PC-9 (cell line): Measurements from ENCODE around the gene PHKG2. TPM values are rescaled to one million over a fixed set of nuclear protein-coding genes. Genes with fewer than 3 reads are reported as not detected.
A peak's percentile ranks its signal among the peaks of the same experiment; 100 is the strongest.

Source experiments
- BruUV-seq: library from RNA; stranded (reverse); fragments of 400-500 nt; replicated peaks from 2 replicates; lab custom pipeline; 2021; lab: Mats Ljungman, UMichigan
- CTCF ChIA-PET: fragments of 300-600 bp; sonication (Branson Sonifier 250); formaldehyde crosslinking; loops from one replicate; lab custom pipeline; 2022; ENCODE audit warnings: antibody characterized with exemption; lab: Charles Lee
- POLR2A ChIA-PET: fragments of 300-600 bp; sonication (Branson Sonifier 250); formaldehyde crosslinking; loops from one replicate; lab custom pipeline; 2022; ENCODE audit warnings: antibody characterized with exemption; ENCODE audit not compliant: unreplicated experiment; lab: Charles Lee
- DNase-seq, 2 experiments: peaks; one replicate each; pipeline versions ENCODE4 v3.0.0 to v3.0.0-alpha.2; 2015 to 2022; ENCODE audit warnings: mixed read lengths in 1 of 2
- H2AFZ ChIP-seq: fragments of 200-600 bp; sonication (generic); 2 replicates; pipeline ENCODE4 v1.8.1; 2017; ENCODE audit warnings: antibody characterized with exemption
- H3F3A ChIP-seq: fragments of 200-600 bp; sonication (generic); 2 replicates; pipeline ENCODE4 v1.8.1; 2017; ENCODE audit warnings: antibody characterized with exemption, mild to moderate bottlenecking, low read depth; ENCODE audit not compliant: insufficient read depth
- H3K27ac ChIP-seq: fragments of 200-600 bp; sonication (generic); 2 replicates; pipeline ENCODE4 v1.6.1; 2016; ENCODE audit warnings: mixed run types
- H3K27me3 ChIP-seq: fragments of 200-600 bp; sonication (generic); 2 replicates; pipeline ENCODE4 v1.6.1; 2016; ENCODE audit warnings: low read depth, mixed run types; ENCODE audit not compliant: insufficient read depth
- H3K36me3 ChIP-seq: fragments of 200-600 bp; sonication (generic); 2 replicates; pipeline ENCODE4 v1.6.1; 2016; ENCODE audit warnings: low read depth, mixed run types
- H3K4me1 ChIP-seq: fragments of 200-600 bp; sonication (generic); replicated peaks from 2 replicates; pipeline ENCODE4 v1.6.1; 2016; ENCODE audit warnings: mixed run types; ENCODE audit not compliant: insufficient read depth
- H3K4me2 ChIP-seq: fragments of 200-600 bp; sonication (generic); 2 replicates; pipeline ENCODE4 v1.6.1; 2017; ENCODE audit warnings: mixed run types
- H3K4me3 ChIP-seq: fragments of 200-600 bp; sonication (generic); 2 replicates; pipeline ENCODE4 v1.6.1; 2016; ENCODE audit warnings: mixed run types
- H3K79me2 ChIP-seq: fragments of 200-600 bp; sonication (generic); 2 replicates; pipeline ENCODE4 v1.6.1; 2017; ENCODE audit warnings: low read depth, mixed run types
- H3K9me2 ChIP-seq: fragments of 200-600 bp; sonication (generic); 2 replicates; pipeline ENCODE4 v1.8.1; 2017; ENCODE audit warnings: mild to moderate bottlenecking; ENCODE audit not compliant: insufficient read depth
- H3K9me3 ChIP-seq: fragments of 200-600 bp; sonication (generic); 2 replicates; pipeline ENCODE4 v1.8.1; 2016; ENCODE audit warnings: low read depth; ENCODE audit not compliant: insufficient read depth
- H4K20me1 ChIP-seq: fragments of 200-600 bp; sonication (generic); 2 replicates; pipeline ENCODE4 v1.8.1; 2017; ENCODE audit not compliant: insufficient read depth
- CTCF ChIP-seq: fragments of 200-600 bp; sonication (generic); conservative IDR thresholded peaks from 2 replicates; pipeline ENCODE4 v1.6.1; 2017; ENCODE audit warnings: mixed run types, antibody characterized with exemption, mild to moderate bottlenecking, moderate library complexity
- EZH2 ChIP-seq: fragments of 200-600 bp; sonication (generic); IDR thresholded peaks from 2 replicates; pipeline ENCODE4 v1.8.0; 2017; ENCODE audit warnings: antibody characterized with exemption, low read depth
- intact Hi-C: fragments of 100-400 bp; cut with micrococcal nuclease; formaldehyde crosslinking; loops from one replicate; pipeline ENCODE4 v1.10.0; 2022; ENCODE audit not compliant: unreplicated experiment
- total RNA-seq: library from RNA; stranded (reverse); gene quantifications from 2 replicates; pipeline ENCODE4 v1.2.3, GENCODE V29; 2021

Gene PHKG2
- total RNA-seq, 1 experiment from 2014 or later: 66.1 TPM

GRCh38 chr16:30777591-30778297 is 29.5 kb downstream of the PHKG2 start:
- Histone ChIP-seq H3K4me1 (peaks cover 8% of the 10 kb centered on the region; the same call in 1 of the 2 replicates), H3K4me2 (no peak overlapping the region), H3K27ac (no peak overlapping the region), H3K36me3 (0 out of 2 replicates have a peak, but pooled peaks cover 3% of the 10 kb centered on the region), H3K9me3 (no peaks in the 10 kb centered on the region), H4K20me1 (no peaks in the 10 kb centered on the region), H3K79me2 (peaks cover 3% of the 10 kb centered on the region), H3K27me3 (no peaks in the 10 kb centered on the region), H3K4me3 (no peak overlapping the region), H3F3A (peaks cover 52% of the 10 kb centered on the region; the same call in 1 of the 2 replicates), H2AFZ (no peak overlapping the region), H3K9me2 (no peaks in the 10 kb centered on the region)
- DNase-seq: peak in 1 of 2 experiments; percentile 17
- intact Hi-C loops: loop anchor here (5.0 kb wide), 2 partner anchors 35 kb away; a partner anchor contains a TSS
- ChIA-PET POLR2A (no interaction called here), CTCF (interaction anchor here (0.6 kb wide), 1 partner anchor 10 kb away, joined by 3 read pairs; no protein-coding TSS in a partner anchor)
- no TSS peak for BruUV-seq
- TF ChIP-seq EZH2: no peak
- TF ChIP-seq CTCF: no peak

- no peaks in the 10 kb centered on the region for H3K9me3 ChIP-seq
- no peaks in the 10 kb centered on the region for H3K9me2 ChIP-seq
- no peak for DNase-seq
- peaks cover 3% of the 10 kb centered on the region for H3K79me2 ChIP-seq
- H4K20me1 ChIP-seq: no peaks in the 10 kb centered on the region
- H3K27me3 ChIP-seq: no peaks in the 10 kb centered on the region
- no peak overlapping the region for H3K4me2 ChIP-seq
- intact Hi-C loops: loop anchor here (5.0 kb wide), 2 partner anchors 34 to 36 kb away; a partner anchor contains a TSS
- H2AFZ ChIP-seq: no peak overlapping the region
- no peak overlapping the region for H3K4me3 ChIP-seq
- peaks cover 8% of the 10 kb centered on the region; the same call in 1 of the 2 replicates for H3K4me1 ChIP-seq
- peaks cover 43% of the 10 kb centered on the region; the same call in 1 of the 2 replicates for H3F3A ChIP-seq
- POLR2A ChIA-PET: interaction anchor here (0.7 kb wide), 1 partner anchor 39 kb away, joined by 4 read pairs; no protein-coding TSS in a partner anchor
- no TSS peak for BruUV-seq
- CTCF ChIA-PET: interaction anchor here (0.6 to 1.3 kb wide), 3 partner anchors 10 to 35 kb away, joined by 3 read pairs; no protein-coding TSS in a partner anchor
- TF ChIP-seq CTCF (no peak), EZH2 (no peak)
- H3K27ac ChIP-seq: no peak overlapping the region
- no peaks in the 10 kb centered on the region for H3K36me3 ChIP-seq
These were observed 30.5 kb downstream of the PHKG2 start for GRCh38 chr16:30778549-30779244.

GRCh38 chr16:30779596-30779995 is 31.4 kb downstream of the PHKG2 start:
- no peaks in the 10 kb centered on the region for H3K36me3 ChIP-seq
- BruUV-seq: no TSS peak
- peaks cover 35% of the 10 kb centered on the region; the same call in 1 of the 2 replicates for H3F3A ChIP-seq
- no peaks in the 10 kb centered on the region for H4K20me1 ChIP-seq
- no peak for DNase-seq
- no peaks in the 10 kb centered on the region for H3K9me3 ChIP-seq
- ChIA-PET CTCF (interaction anchor here (1.3 kb wide), 1 partner anchor 27 kb away, joined by 3 read pairs; no protein-coding TSS in a partner anchor), POLR2A (no interaction called here)
- H3K4me3 ChIP-seq: no peak overlapping the region
- no peak overlapping the region for H3K27ac ChIP-seq
- H3K4me2 ChIP-seq: no peak overlapping the region
- H2AFZ ChIP-seq: no peak overlapping the region
- TF ChIP-seq EZH2 (no peak), CTCF (no peak)
- H3K4me1 ChIP-seq: peaks cover 8% of the 10 kb centered on the region; the same call in 1 of the 2 replicates
- no peaks in the 10 kb centered on the region for H3K9me2 ChIP-seq
- intact Hi-C loops: loop anchor here (5.0 kb wide), 2 partner anchors 33 to 37 kb away; a partner anchor contains a TSS
- peaks cover 3% of the 10 kb centered on the region for H3K79me2 ChIP-seq
- H3K27me3 ChIP-seq: no peaks in the 10 kb centered on the region
